H9 (cell line): ENCODE results near the gene ACTN2. TPM values are rescaled to one million over a fixed set of nuclear protein-coding genes. Genes with fewer than 3 reads are reported as not detected.

Experiments used
- DNase-seq: peaks from one replicate; pipeline ENCODE4 v3.0.0-alpha.2; 2017
- H2AFZ ChIP-seq: one replicate; pipeline ENCODE4 v1.6.1; 2013; ENCODE audit warnings: mild to moderate bottlenecking, low read length, control low read depth, moderate library complexity
- H2AK5ac ChIP-seq: 2 replicates; pipeline ENCODE4 v1.6.1; 2013; ENCODE audit warnings: low read length, control low read depth, mixed read lengths; ENCODE audit not compliant: insufficient read length
- H2BK120ac ChIP-seq: one replicate; pipeline ENCODE4 v1.6.1; 2013; ENCODE audit warnings: low read depth, mild to moderate bottlenecking, low read length, control low read depth, inconsistent platforms; ENCODE audit not compliant: poor library complexity, severe bottlenecking
- H2BK12ac ChIP-seq: 2 replicates; pipeline ENCODE4 v1.6.1; 2013; ENCODE audit warnings: low read length, control low read depth, mixed read lengths, low read depth; ENCODE audit not compliant: insufficient read length
- H2BK15ac ChIP-seq: 2 replicates; pipeline ENCODE4 v1.6.1; 2013; ENCODE audit warnings: low read depth, low read length, control low read depth
- H2BK20ac ChIP-seq: one replicate; pipeline ENCODE4 v1.6.1; 2013; ENCODE audit warnings: low read depth, mild to moderate bottlenecking, low read length, control low read depth, inconsistent platforms; ENCODE audit not compliant: poor library complexity, severe bottlenecking
- H2BK5ac ChIP-seq: 2 replicates; pipeline ENCODE4 v1.6.1; 2013; ENCODE audit warnings: low read length, control low read depth, mixed read lengths; ENCODE audit not compliant: insufficient read length
- H3K14ac ChIP-seq: 2 replicates; pipeline ENCODE4 v1.6.1; 2013; ENCODE audit warnings: low read length, control low read depth; ENCODE audit not compliant: insufficient read depth
- H3K18ac ChIP-seq: 2 replicates; pipeline ENCODE4 v1.6.1; 2013; ENCODE audit warnings: low read depth, mild to moderate bottlenecking, mixed read lengths, low read length, control low read depth; ENCODE audit not compliant: insufficient read length
- H3K23ac ChIP-seq: 2 replicates; pipeline ENCODE4 v1.6.1; 2013; ENCODE audit warnings: low read length, control low read depth, mixed read lengths, low read depth; ENCODE audit not compliant: insufficient read length
- H3K23me2 ChIP-seq: 2 replicates; pipeline ENCODE4 v1.6.1; 2013; ENCODE audit warnings: low read depth, mild to moderate bottlenecking, mixed read lengths, low read length, control low read depth; ENCODE audit not compliant: insufficient read length, poor library complexity, severe bottlenecking
- H3K27ac ChIP-seq: 2 replicates; pipeline ENCODE4 v1.5.1; 2013; ENCODE audit warnings: low read length, control low read depth, mixed read lengths, low read depth; ENCODE audit not compliant: insufficient read length
- H3K27me3 ChIP-seq: 2 replicates; pipeline ENCODE4 v1.6.1; 2013; ENCODE audit warnings: low read length, control low read depth, inconsistent platforms; ENCODE audit not compliant: insufficient read depth
- H3K4ac ChIP-seq: 2 replicates; pipeline ENCODE4 v1.6.1; 2013; ENCODE audit warnings: low read depth, mild to moderate bottlenecking, control low read depth, inconsistent platforms, low read length, moderate library complexity
- H3K4me1 ChIP-seq: 2 replicates; pipeline ENCODE4 v1.6.1; 2013; ENCODE audit warnings: low read length, control low read depth, inconsistent platforms; ENCODE audit not compliant: insufficient read depth
- H3K4me2 ChIP-seq: 2 replicates; pipeline ENCODE4 v1.6.1; 2013; ENCODE audit warnings: low read length, control low read depth, mixed read lengths; ENCODE audit not compliant: insufficient read length, insufficient read depth
- H3K56ac ChIP-seq: 2 replicates; pipeline ENCODE4 v1.6.1; 2013; ENCODE audit warnings: low read depth, mild to moderate bottlenecking, mixed read lengths, low read length, control low read depth; ENCODE audit not compliant: insufficient read length
- H3K79me1 ChIP-seq: 2 replicates; pipeline ENCODE4 v1.6.1; 2013; ENCODE audit warnings: low read depth, mild to moderate bottlenecking, moderate library complexity, low read length, control low read depth, inconsistent platforms; ENCODE audit not compliant: insufficient read depth, poor library complexity, severe bottlenecking
- H3K79me2 ChIP-seq: 2 replicates; pipeline ENCODE4 v1.6.1; 2013; ENCODE audit warnings: low read length, control low read depth, inconsistent platforms; ENCODE audit not compliant: insufficient read depth
- H3K9ac ChIP-seq: 2 replicates; pipeline ENCODE4 v1.6.1; 2013; ENCODE audit warnings: low read length, control low read depth, mixed read lengths; ENCODE audit not compliant: insufficient read length; ENCODE audit errors: extremely low read depth
- H3K9me3 ChIP-seq: one replicate; pipeline ENCODE4 v1.6.1; 2013; ENCODE audit warnings: low read depth, low read length, inconsistent platforms; ENCODE audit not compliant: control insufficient read depth
- H3T11ph ChIP-seq: one replicate; pipeline ENCODE4 v1.6.1; 2013; ENCODE audit warnings: mild to moderate bottlenecking, low read length, control low read depth, inconsistent platforms
- H4K20me1 ChIP-seq: one replicate; pipeline ENCODE4 v1.6.1; 2013; ENCODE audit not compliant: control insufficient read depth, insufficient read length, insufficient read depth
- H4K5ac ChIP-seq: 2 replicates; pipeline ENCODE4 v1.6.1; 2013; ENCODE audit warnings: low read depth, mild to moderate bottlenecking, mixed read lengths, low read length, control low read depth; ENCODE audit not compliant: insufficient read length
- H4K8ac ChIP-seq: replicated peaks from 2 replicates; pipeline ENCODE4 v1.6.1; 2013; ENCODE audit warnings: low read length, control low read depth, mixed read lengths, low read depth; ENCODE audit not compliant: insufficient read length
- H4K91ac ChIP-seq: 2 replicates; pipeline ENCODE4 v1.6.1; 2013; ENCODE audit warnings: low read depth, mild to moderate bottlenecking, moderate library complexity, mixed read lengths, low read length, control low read depth; ENCODE audit not compliant: insufficient read length
- H3K27ac Mint-ChIP-seq, 3 experiments: 2 replicates in 2 of 3; 3 replicates in 1 of 3; pipeline ENCODE4 v1.8.0; 2020 to 2021; ENCODE audit warnings: mixed read lengths in 3 of 3, mild to moderate bottlenecking in 1 of 3, moderate library complexity in 1 of 3
- H3K27me3 Mint-ChIP-seq: 2 replicates; pipeline ENCODE4 v1.8.0; 2021; ENCODE audit warnings: low read depth, mild to moderate bottlenecking, moderate library complexity, mixed read lengths
- H3K36me3 Mint-ChIP-seq, 3 experiments: 2 replicates in 2 of 3; 3 replicates in 1 of 3; pipeline ENCODE4 v1.8.0; 2020 to 2021; ENCODE audit warnings: low read depth in 3 of 3, mixed read lengths in 3 of 3; ENCODE audit not compliant: insufficient read depth in 1 of 3
- H3K4me1 Mint-ChIP-seq, 2 experiments: 2 replicates each; pipeline ENCODE4 v1.8.0; 2020; ENCODE audit warnings: mixed read lengths in 2 of 2
- H3K4me3 Mint-ChIP-seq, 2 experiments: 2 replicates in 1 of 2; 3 replicates in 1 of 2; pipeline ENCODE4 v1.8.0; 2020 to 2021; ENCODE audit warnings: mild to moderate bottlenecking in 2 of 2, mixed read lengths in 2 of 2, moderate library complexity in 1 of 2
- H3K9me3 Mint-ChIP-seq, 2 experiments: 2 replicates in 1 of 2; 3 replicates in 1 of 2; pipeline ENCODE4 v1.8.0; 2020; ENCODE audit warnings: mild to moderate bottlenecking in 2 of 2, mixed read lengths in 2 of 2, moderate library complexity in 1 of 2
- WGBS: extraction: QIAGEN DNeasy Blood & Tissue Kit; methylation state at CpG from one replicate; pipeline ENCODE4 v1.1.7; 2013; ENCODE audit warnings: missing lambda C conversion rate, low lambda C conversion rate, mixed read lengths; ENCODE audit not compliant: insufficient read length; ENCODE audit errors: extremely low coverage; 5-methylcytosine and 5-hydroxymethylcytosine counted together
- total RNA-seq: library from RNA; stranded (reverse); gene quantifications from 2 replicates; pipeline ENCODE4 v1.2.1, GENCODE V29; 2021
- TF ChIP-seq, protein P1 (sequence below): fragments of 200-600 bp; sonication (generic); conservative IDR thresholded peaks from 3 replicates; pipeline ENCODE4 v1.8.0; 2021; ENCODE audit warnings: antibody characterized with exemption, mild to moderate bottlenecking

Gene ACTN2
- total RNA-seq, 1 experiment from 2014 or later, result 2.3 TPM

- no peak overlapping the region for H3K27ac Mint-ChIP-seq
- Histone ChIP-seq H3K4me1 (no peaks in the 10 kb centered on the region), H2AFZ (no peak overlapping the region), H3K18ac (no peak overlapping the region), H3K9me3 (no peaks in the 10 kb centered on the region), H3T11ph (no peak overlapping the region), H3K79me2 (no peaks in the 10 kb centered on the region), H2BK120ac (no peak overlapping the region), H3K27me3 (no peaks in the 10 kb centered on the region), H2BK5ac (no peak overlapping the region), H2BK20ac (no peak overlapping the region), H2BK12ac (no peak overlapping the region), H3K14ac (no peak overlapping the region), H3K56ac (no peak overlapping the region), H3K27ac (no peak overlapping the region), H4K91ac (no peak overlapping the region), H3K23me2 (no peaks in the 10 kb centered on the region), H4K5ac (no peak overlapping the region), H3K9ac (no peak overlapping the region), H4K8ac (no peak overlapping the region), H2AK5ac (no peak overlapping the region), H2BK15ac (no peak overlapping the region), H3K23ac (no peak overlapping the region), H3K79me1 (no peaks in the 10 kb centered on the region), H3K4me2 (no peak overlapping the region), H4K20me1 (no peaks in the 10 kb centered on the region), H3K4ac (no peak overlapping the region)
- no peak overlapping the region for H3K4me3 Mint-ChIP-seq
- H3K4me1 Mint-ChIP-seq, result no peaks in the 10 kb centered on the region
- TF ChIP-seq, protein P1, sequence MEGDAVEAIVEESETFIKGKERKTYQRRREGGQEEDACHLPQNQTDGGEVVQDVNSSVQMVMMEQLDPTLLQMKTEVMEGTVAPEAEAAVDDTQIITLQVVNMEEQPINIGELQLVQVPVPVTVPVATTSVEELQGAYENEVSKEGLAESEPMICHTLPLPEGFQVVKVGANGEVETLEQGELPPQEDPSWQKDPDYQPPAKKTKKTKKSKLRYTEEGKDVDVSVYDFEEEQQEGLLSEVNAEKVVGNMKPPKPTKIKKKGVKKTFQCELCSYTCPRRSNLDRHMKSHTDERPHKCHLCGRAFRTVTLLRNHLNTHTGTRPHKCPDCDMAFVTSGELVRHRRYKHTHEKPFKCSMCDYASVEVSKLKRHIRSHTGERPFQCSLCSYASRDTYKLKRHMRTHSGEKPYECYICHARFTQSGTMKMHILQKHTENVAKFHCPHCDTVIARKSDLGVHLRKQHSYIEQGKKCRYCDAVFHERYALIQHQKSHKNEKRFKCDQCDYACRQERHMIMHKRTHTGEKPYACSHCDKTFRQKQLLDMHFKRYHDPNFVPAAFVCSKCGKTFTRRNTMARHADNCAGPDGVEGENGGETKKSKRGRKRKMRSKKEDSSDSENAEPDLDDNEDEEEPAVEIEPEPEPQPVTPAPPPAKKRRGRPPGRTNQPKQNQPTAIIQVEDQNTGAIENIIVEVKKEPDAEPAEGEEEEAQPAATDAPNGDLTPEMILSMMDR, result no peak
- no CpG with 5 or more reads among the region's 4 CpGs for WGBS
- no peaks in the 10 kb centered on the region for H3K36me3 Mint-ChIP-seq
- DNase-seq, result no peak
- no peaks in the 10 kb centered on the region; the same call in 1 of the 2 replicates for H3K27me3 Mint-ChIP-seq
- H3K9me3 Mint-ChIP-seq, result no peaks in the 10 kb centered on the region
These were observed 43.5 kb upstream of the ACTN2 start for GRCh38 chr1:236642763-236643162.
